HepG2 (cell line): ENCODE data around the gene FUOM. TPM values are rescaled to one million over a fixed set of nuclear protein-coding genes. Genes with fewer than 3 reads are reported as not detected.
A peak's percentile ranks its signal among the peaks of the same experiment; 100 is the strongest.

Source experiments
- ATF7-NPFF ChIP-seq: sonication (generic); formaldehyde crosslinking; IDR thresholded peaks from 2 replicates; pipeline ENCODE4 v1.8.1; 2023; ENCODE audit warnings: mild to moderate bottlenecking, low read depth, missing genetic modification reagents, moderate library complexity
- CBX1 ChIP-seq: IDR thresholded peaks from one replicate; pipeline ENCODE4 v1.6.1; 2016; ENCODE audit warnings: antibody characterized with exemption, low read depth
- EZH2 ChIP-seq: conservative IDR thresholded peaks from 2 replicates; pipeline ENCODE4 v1.6.1; 2012; ENCODE audit warnings: mild to moderate bottlenecking, low read depth, low read length, moderate library complexity
- HMGXB4 ChIP-seq, 2 experiments: sonication (generic) in 1 of 2; formaldehyde crosslinking in 1 of 2; IDR thresholded peaks; 2 replicates each; pipeline versions ENCODE4 v1.4.0 to v1.6.1; 2018 to 2020; ENCODE audit warnings: missing genetic modification reagents in 2 of 2, borderline replicate concordance in 1 of 2, low read depth in 1 of 2, mild to moderate bottlenecking in 1 of 2, missing biosample characterization in 1 of 2
- HOXA7 ChIP-seq: sonication (generic); formaldehyde crosslinking; IDR thresholded peaks from 2 replicates; pipeline ENCODE4 v1.8.1; 2022; ENCODE audit warnings: mild to moderate bottlenecking, missing genetic modification reagents, moderate library complexity
- JUND ChIP-seq: sonication (generic); formaldehyde crosslinking; IDR thresholded peaks from 2 replicates; pipeline ENCODE4 v1.8.0; 2022; ENCODE audit warnings: mild to moderate bottlenecking, missing genetic modification reagents
- MXI1 ChIP-seq: IDR thresholded peaks from 3 replicates; pipeline ENCODE4 v1.6.1; 2012; ENCODE audit warnings: low read depth, low read length, inconsistent platforms, borderline replicate concordance
- NFAT5 ChIP-seq: sonication (generic); formaldehyde crosslinking; IDR thresholded peaks from 2 replicates; pipeline ENCODE4 v1.4.0; 2020; ENCODE audit warnings: missing genetic modification reagents
- NFIC ChIP-seq: IDR thresholded peaks from 2 replicates; pipeline ENCODE4 v1.6.1; 2012; ENCODE audit warnings: mild to moderate bottlenecking, low read length, inconsistent platforms
- SAP130 ChIP-seq: IDR thresholded peaks from 2 replicates; pipeline ENCODE4 v1.6.1; 2016; ENCODE audit warnings: low read depth
- SIX1 ChIP-seq: sonication (generic); formaldehyde crosslinking; IDR thresholded peaks from 2 replicates; pipeline ENCODE4 v1.4.0; 2020; ENCODE audit warnings: missing genetic modification reagents, borderline replicate concordance
- SNAI1 ChIP-seq: sonication (generic); formaldehyde crosslinking; IDR thresholded peaks from 2 replicates; pipeline ENCODE4 v1.5.0; 2020; ENCODE audit warnings: mild to moderate bottlenecking, missing genetic modification reagents, borderline replicate concordance
- TOE1 ChIP-seq: sonication (generic); formaldehyde crosslinking; IDR thresholded peaks from 2 replicates; pipeline ENCODE4 v1.4.0; 2020; ENCODE audit warnings: mild to moderate bottlenecking, missing genetic modification reagents
- TRIM22 ChIP-seq: fragments of 450-650 bp; IDR thresholded peaks from 2 replicates; pipeline ENCODE4 v1.6.1; 2017
- XRCC5 ChIP-seq: fragments of 200-400 bp; formaldehyde crosslinking; optimal IDR thresholded peaks from 2 replicates; pipeline ENCODE3; 2017; ENCODE audit warnings: mild to moderate bottlenecking, low read length
- ZMAT5 ChIP-seq: sonication (generic); formaldehyde crosslinking; IDR thresholded peaks from 2 replicates; pipeline ENCODE4 v1.5.0; 2020; ENCODE audit warnings: mild to moderate bottlenecking, low read depth, missing genetic modification reagents, borderline replicate concordance
- ZMYM3 ChIP-seq: sonication (generic); formaldehyde crosslinking; IDR thresholded peaks from 2 replicates; pipeline ENCODE4 v1.5.1; 2020; ENCODE audit warnings: mild to moderate bottlenecking, missing genetic modification reagents
- ZNF230 ChIP-seq: sonication (generic); formaldehyde crosslinking; IDR thresholded peaks from 2 replicates; pipeline ENCODE4 v1.4.0; 2020; ENCODE audit warnings: mild to moderate bottlenecking, missing genetic modification reagents
- ZNF235 ChIP-seq: sonication (generic); formaldehyde crosslinking; IDR thresholded peaks from 2 replicates; pipeline ENCODE4 v1.8.1; 2023; ENCODE audit warnings: mild to moderate bottlenecking, missing genetic modification reagents, borderline replicate concordance
- ZNF510 ChIP-seq: sonication (generic); formaldehyde crosslinking; IDR thresholded peaks from 2 replicates; pipeline ENCODE4 v1.4.0; 2020; ENCODE audit warnings: low read depth, mild to moderate bottlenecking, missing genetic modification reagents
- ZNF7 ChIP-seq: IDR thresholded peaks from 2 replicates; pipeline ENCODE4 v1.6.1; 2016; ENCODE audit warnings: missing biosample characterization, missing genetic modification reagents
- polyA plus RNA-seq, 8 experiments: library from polyadenylated mRNA; depleted of rRNA in 3 of 8; stranded (reverse) in 7 of 8; unstranded in 1 of 8; fragments of >200 nt; fragmentation: Illumina TruSeq in 4 of 8; extraction: Trizol in 4 of 8; gene quantifications; 2 replicates each; pipeline versions ENCODE4 v1.2.1 to v1.2.3, GENCODE V29; 2011 to 2016; ENCODE audit warnings: low read depth in 4 of 8, missing spikeins in 1 of 8, mixed read lengths in 1 of 8; ENCODE audit not compliant: insufficient read depth in 1 of 8
- total RNA-seq, 5 experiments: library from RNA; depleted of rRNA; stranded (reverse); fragments of >200 nt; fragmentation: Illumina TruSeq; extraction: Trizol; gene quantifications; 2 replicates each; pipeline ENCODE4 v1.2.3, GENCODE V29; 2016; ENCODE audit warnings: low read depth in 1 of 5

FUOM gene
- total and polyA plus RNA-seq, 2 of the 13 experiments (the other 11 are each of a cell fraction or from before 2014, with no cell fraction given), result 27.5 to 60.4 TPM

GRCh38 chr10:133357285-133358161 is at the start of gene FUOM (continued):
- TF ChIP-seq TOE1 (no peak), HOXA7 (CRISPR knock-in tag) (no peak), MXI1 (no peak; the same call in 2 of the 3 replicates), SAP130 (peak; percentile 61), ATF7-NPFF (CRISPR knock-in tag) (peak; percentile 58; the same call in 1 of the 2 replicates), HMGXB4 (CRISPR knock-in tag; IDR thresholded peaks at IDR 0.05; ENCODE audit: borderline replicate concordance in 1 of 2, low read depth in 1 of 2) (peak; percentile 28 to 31; a peak in 3 of 4 replicates), NFAT5 (CRISPR knock-in tag) (no peak), ZMYM3 (CRISPR knock-in tag) (no peak; the same call in 1 of the 2 replicates), EZH2 (no peak), XRCC5 (no peak), ZNF235 (CRISPR knock-in tag) (peak; percentile 24; the same call in 1 of the 2 replicates), ZNF510 (0 out of 2 replicates have a peak, but pooled peaks have one; percentile 15), JUND (CRISPR knock-in tag) (no peak), NFIC (no peak), TRIM22 (no peak), CBX1 (no peak), ZMAT5 (CRISPR knock-in tag) (no peak), SNAI1 (CRISPR knock-in tag) (no peak), ZNF7 (CRISPR knock-in tag) (no peak), SIX1 (CRISPR knock-in tag) (no peak), ZNF230 (CRISPR knock-in tag) (no peak)
